DMS53 (cell line): Measurements from ENCODE around the gene MED29.
"Not testable (repeated sequence)": the region's sequence is repeated elsewhere in the genome, so short reads cannot be mapped to it uniquely, and the experiment has no call there.

ENCODE experiments used
- DNase-seq: peaks from one replicate; lab custom pipeline; 2025; lab: John Stamatoyannopoulos, UW

The MED29 gene

DNA sequence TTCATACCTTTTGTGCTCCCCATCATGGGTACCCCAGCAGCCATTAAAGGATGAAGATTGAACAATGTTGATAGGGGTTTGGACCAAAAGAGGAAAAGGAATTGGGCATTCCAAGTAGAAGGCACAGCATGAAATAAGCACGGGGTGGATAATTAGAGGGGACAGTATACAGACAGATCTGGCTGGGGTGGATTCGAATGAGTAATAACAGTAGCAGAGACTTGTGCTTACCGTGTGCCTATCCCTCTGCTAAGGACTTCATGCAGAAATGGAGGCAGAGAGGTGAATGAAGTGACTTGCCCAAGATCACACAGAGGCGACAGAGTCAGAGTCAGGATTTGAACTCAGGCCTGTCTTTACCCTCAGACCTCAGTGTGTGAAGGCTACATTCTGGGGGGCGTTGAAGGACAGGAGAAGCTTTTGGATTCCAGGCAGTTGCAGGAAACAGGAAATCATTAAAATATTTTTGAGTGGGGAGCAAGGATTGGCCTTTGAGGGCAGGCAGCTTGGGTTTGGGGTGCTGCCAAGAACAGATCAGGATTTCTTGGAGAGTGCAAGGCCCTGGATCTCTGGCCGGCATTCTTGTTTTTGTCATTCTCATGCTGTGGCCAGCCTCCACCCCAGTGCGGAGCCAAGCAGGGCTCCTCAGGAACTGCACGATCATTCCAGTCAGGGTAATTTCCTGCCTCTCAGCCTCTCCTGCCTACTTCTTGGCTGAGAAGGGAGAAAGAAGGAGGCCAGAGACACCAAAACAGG is 19.0 kb upstream of the MED29 start:
- DNase-seq = no peak

DNA sequence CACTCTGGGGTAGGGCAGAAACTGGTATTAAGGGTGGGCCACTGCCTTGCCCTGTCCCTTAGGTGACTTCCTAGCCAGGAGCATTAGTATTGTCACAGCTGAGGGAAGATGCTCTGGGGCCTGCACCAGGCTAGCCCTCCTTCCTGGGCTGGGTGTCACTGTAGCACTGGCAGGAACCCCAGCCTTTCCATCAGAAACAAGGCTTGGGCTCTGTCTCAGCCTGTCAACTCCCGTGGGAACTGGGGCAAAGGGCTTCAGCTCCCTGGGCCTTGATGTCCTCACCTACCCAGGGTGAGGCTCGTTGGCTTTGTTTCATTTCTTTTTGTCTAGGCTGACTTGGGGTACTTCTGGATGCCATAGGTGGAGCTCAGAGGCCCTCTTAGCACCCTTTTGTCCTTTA is 18.2 kb upstream of the MED29 start:
- DNase-seq = no peak

DNA sequence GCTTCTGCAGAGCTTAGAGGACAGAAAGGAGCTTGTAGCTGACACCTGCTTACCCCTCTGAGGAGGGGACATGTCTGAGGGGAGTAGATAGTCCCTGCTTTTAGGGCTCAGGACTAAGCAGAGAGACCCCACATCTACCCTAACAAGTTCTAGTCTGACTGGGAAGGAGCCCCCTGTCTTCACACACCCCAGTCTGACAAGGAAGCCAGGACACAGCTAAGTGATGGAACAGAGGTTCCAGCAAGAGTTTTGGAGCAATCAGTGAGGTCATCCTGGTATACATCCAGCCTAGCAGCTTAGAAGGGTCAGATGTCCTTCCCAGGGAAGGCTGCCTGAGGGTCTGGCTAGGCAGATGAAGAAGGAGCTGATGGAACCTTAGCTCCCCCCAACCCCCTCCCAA is 15.2 kb upstream of the MED29 start:
- no peak for DNase-seq

DNA sequence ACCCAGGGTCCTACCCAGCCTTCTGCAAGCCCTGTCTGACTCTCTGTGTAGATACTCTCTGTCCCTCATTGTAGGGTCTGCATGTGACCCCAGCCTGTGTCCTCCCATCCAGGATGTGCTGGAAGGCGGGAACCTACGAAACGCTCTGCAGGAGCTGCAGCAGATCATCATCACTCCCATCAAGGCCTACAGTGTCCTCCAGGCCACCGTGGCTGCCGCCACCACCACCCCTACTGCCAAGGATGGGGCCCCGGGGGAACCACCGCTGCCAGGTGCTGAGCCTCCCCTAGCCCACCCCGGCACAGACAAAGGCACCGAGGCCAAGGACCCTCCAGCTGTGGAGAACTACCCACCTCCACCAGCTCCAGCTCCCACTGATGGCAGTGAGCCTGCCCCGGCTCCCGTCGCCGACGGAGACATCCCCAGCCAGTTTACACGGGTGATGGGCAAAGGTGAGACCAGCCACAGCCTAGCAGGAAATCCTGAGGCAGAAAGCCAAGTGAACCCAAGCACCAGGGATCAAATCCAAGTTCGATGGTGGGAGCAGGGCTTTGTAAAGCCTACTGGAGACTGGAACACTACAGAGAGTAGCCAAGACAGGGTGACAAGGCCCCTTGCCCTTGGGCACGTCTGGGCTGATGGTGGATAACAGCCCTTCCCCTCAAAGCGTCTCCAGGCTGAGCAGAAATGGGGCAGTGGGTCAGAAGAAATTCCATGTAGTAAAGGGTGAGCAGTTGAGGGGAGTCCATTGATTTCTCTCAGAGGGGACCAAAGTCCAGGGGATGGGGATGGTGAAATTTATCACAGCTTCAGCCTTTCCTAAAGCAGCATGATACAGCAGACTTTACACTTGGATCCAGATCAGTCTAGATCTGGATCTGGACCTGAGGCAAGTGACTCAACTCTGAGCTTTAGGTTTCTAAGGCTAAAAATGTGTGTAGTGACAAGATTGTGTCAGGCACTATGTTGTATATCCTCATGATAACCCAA is 13.5 kb upstream of the MED29 start:
- no peak for DNase-seq

DNA sequence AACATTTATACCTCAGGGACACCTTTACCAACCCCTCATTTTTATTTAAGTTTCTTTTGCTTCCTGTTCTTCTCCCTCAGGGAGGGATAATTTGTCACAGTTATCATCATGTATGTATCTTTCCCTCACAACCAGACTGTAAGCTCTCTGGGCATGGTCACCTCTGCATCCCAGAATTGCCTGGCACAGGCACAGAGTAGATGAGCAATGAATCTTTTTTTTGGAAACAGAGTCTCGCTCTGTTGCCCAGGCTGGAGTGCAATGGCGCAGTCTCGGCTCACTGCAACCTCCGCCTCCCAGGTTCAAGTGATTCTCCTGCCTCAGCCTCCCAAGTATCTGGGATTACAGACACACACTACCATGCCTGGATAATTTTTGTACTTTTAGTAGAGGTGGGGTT is 11.8 kb upstream of the MED29 start:
- not testable (repeated sequence) for DNase-seq

DNA sequence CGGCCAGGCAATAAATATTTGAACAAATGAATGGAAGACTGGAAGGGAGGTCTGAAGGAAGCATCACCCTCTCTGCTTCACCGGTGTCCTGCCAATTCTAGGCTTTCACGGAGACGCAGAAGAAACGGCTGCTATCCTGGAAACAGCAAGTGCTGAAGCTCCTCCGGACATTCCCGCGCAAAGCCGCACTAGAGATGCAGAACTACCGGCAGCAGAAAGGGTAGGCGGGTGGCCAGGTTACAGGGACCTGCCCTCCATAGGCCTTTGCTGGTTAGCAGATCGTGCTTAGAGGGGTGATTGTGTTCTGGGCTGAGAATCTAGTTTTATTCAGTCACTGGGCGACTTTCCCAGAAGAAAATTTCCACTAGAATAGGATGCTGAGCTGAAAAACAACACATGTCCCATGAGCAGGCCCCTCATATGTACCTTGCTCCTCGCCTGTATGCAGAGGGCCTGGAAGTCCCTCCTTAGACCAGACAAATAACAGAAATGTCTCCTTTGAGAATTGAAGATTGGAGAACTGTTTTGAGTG is 11.2 kb upstream of the MED29 start:
- DNase-seq = no peak

DNA sequence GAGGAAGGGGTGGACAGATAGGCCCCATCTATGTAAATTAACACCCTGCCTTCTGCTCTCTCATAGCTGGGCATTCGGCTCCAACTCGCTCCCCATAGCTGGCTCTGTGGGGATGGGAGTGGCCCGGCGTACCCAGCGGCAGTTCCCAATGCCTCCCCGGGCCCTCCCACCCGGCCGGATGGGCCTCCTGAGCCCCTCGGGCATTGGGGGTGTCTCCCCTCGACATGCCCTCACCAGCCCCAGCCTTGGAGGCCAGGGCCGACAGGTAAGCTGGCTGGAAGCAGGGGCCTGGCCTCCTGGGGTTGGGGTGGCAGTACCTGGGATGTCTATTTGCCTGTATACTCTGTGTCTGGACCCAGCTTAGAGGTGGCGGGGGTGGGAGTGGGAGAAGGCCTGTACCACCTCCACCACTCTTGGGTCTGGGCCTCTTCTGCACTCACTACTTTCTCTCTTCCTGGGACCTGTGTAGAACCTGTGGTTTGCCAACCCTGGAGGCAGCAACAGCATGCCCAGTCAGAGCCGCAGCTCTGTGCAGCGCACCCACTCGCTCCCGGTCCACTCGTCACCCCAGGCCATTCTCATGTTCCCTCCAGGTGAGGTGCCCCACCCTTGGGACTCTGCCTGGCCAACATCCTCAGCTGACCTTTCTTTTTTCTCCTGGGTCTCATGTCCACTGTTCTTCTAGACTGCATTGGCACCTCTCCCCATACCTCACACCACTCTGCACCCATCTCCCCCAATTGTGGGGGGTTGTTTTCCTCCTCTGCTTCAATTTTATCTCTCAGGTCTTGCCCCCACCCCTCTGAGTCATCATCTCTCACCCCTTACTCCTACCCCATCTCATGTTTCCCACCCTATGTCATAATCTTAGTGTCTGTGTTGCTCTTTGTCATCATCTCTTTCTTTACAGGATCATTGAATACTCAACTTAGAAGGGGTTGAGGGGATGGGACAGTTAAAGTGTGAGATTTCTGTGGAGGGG is 10.4 kb upstream of the MED29 start:
- no peak for DNase-seq

DNA sequence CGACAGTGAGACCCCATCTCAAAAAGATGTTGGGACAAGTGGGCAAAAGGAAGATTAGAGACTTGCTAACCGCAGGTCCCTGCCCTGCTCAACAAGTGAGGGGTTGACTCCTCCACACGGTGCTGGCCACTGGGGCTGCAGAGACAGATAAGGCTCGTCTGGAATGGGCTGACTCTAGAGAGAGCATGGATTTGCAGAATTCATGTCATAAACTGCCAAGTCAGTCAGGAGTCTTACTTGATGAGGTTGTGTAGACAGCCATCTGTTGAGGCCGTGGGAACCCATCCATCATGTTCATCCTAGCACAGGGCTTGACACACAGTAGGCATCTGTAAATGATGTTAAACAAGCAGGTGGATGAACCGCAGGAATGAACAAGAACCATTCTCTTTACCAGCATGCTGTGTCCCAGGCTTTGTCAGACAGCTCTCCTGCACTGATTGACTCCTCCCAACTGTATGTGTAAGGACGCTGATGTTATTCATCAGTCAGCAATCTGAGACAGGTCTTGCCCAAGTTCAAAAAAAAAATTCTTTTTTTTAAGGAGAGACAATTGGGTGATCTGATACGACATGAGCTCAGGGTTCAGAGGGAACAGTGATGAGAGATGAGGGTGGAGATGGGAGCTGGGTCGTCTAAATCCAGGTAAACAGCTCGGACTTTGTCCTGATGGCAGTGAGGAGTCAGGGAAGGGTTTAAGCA is 9.1 kb upstream of the MED29 start:
- no peak for DNase-seq

DNA sequence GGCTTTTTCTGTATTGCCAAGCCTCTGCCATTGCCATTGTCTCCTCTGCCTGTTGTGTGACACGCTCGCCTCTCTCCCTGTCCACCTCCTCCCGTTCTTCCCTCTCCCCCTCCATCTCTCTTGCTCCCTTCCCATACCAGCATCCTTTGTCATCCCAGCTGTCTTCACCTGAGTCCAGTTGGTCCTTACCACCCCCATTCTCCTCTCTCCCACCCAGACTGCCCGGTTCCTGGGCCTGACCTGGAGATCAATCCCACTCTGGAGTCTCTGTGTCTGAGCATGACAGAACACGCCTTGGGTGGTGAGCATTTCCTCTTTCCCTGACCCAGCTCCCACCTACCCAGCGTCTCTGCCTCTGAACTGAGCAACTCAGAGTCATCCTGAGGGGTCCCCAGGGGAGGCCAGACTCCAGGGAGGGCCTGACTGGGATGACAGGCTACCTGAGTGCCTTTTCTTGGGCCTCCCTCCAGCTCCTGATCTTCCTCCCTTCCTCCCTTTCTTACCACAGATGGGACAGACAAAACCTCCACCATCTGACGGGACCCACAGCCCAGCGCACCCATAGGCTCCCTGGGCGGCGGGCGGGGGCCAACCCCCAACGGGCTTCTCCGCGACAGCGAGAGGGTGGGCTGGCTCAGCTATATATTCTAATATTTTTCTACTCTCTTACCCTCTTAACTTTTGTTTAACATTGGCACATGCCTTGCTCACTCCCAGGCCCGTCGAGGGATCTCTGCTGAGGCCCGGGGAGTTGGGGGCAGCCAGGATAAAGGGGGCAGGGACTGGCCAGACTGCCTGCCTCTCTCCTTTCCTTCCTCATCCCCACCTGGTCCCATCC is 8.0 kb upstream of the MED29 start:
- DNase-seq = no peak

DNA sequence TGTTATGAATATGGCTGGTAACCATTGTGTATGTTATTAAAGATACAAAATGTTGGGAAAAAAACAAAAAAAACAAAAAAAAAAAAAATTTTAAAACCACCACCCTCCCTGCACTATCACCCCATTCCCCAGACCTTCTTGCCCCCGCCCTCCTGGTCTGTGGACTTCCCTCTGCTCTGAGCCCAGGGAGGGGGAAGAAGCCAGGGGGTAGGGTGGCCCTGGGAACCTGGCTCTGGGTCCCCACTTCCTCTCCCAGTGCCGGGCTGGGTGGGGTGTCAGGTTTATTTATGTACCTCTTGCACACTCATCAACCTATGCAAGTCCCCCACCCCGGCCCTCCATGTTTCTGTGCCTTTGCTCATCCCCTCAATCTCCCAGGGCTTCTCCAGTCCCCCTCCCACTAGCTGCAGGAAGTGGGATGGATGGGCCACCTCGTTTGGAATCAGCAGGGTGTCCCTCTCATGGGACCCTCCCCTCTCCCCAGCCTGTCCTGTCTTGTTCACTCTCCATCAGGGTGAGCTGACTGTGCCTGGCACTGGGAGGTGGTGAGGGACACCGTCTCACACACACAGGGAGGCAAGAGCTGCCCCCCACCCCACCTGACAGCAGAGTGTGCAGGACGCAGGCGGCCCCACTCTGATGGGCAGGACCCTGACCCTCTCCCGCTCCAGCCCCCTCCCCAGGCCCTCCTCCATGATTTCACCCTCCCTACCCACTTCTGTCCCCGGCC is 6.2 kb upstream of the MED29 start:
- DNase-seq = no peak

DNA sequence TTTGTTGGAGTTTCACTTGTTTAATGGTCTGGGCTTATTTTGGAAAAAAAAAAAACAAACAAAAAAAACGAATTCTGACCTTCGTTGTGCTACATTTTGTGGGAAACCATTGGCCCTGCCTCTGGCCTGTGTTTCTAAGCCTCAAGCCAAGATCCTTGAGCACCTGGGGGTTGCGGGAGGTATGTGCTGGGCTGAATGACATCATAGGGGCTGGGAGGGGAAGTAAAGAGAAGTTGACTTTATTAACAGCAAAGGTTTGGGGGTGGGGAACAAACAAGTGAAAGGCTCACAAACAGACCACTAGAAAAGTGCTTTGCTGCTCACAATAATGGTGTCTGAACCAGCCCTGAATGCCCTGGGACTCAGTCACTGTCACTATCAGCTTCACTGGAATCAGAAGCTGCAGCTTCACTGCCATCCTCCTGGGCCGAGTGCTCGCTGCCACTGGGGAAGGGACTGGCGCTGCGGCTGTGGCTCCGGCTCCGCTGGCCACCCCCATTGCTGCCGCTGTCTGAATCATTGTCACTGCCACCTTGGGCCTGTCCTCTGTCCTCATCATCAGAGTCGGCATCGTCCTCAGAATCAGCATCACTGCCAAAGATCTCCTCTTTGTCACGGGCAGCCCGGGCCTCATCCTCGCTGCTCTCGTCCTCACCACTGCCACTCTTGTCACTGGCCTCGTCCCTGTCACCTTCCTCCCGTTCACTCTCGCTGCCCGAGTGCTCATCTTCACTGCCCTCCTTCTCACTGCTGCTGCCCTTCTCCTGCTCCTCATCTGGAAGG is 5.4 kb upstream of the MED29 start:
- peak; percentile 38 for DNase-seq

DNA sequence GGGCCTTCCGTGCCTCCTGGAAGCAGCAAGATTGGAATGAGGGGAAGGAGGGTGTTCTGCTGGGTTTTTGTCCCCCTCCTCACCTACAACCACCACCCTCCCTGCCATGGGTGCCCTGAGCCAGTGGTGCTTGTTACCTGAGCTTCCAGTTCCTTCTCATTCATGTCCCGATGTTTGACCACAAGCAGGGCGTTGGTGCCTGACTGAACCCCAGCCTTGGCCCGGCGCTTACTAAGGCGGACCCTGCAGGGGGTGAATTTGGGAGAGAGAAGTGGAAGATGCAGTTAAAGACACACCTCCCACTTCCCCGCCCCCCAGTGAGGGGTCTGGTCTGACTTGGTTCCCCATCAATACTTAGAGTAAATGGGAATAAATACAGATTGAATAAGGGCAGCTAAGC is 4.6 kb upstream of the MED29 start:
- no peak for DNase-seq

DNA sequence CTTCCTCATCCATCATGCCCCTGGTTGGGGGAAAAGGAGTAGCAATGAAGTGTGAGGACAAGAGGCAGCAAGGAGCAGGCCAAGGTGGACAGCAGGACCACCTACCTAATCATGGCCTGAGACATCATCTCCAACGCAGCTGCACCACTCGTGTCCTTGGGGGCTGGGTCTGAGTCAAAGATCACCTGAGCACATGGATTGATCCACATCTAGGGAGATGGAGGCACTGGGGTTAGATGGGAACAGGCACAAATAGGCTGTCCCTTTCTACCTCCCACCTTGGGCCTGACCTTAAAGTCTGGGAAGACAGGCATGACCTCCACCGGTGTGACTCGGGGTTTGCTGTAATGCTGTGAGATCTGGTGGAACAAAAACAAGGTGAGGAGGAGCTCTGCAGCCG is 2.5 kb upstream of the MED29 start:
- no peak for DNase-seq

DNA sequence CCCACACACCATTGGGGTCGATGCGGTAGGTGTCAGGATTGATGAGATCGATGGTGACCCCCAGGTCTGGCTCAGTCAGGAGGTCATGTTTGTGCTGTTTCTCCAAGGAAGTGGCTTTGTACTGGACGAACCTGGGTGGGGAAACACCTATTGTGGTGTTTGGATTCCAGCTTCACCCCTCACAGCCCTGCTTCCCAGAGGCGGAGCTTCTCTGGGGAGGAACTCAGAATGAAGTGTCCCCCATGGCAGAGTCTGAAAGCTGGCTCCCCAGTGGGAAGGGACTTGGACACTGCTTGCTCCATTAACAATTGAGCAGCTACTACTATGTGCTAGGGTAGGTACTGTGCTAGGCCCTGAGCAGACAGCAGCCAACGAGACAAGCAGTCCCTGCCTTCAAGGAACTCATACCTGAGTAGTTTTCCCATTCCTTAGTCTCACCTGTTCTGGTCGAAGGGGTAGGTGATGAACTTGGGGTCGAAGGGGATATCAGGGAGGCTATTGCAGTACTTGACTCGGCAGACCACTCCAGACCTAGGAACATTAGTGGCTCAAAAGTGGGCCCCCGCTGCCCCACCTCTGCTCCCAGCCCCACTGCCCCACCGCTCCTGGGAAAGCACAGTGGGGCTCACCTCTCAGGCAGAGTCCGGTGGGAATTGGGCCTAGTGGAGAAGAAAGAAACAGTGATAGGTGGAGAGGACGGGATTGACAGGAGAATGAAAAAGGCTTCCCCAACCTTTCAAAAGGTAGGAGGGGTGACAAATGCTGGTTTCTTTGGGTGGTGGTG is 1.4 kb upstream of the MED29 start:
- peak; percentile 52 for DNase-seq

DNA sequence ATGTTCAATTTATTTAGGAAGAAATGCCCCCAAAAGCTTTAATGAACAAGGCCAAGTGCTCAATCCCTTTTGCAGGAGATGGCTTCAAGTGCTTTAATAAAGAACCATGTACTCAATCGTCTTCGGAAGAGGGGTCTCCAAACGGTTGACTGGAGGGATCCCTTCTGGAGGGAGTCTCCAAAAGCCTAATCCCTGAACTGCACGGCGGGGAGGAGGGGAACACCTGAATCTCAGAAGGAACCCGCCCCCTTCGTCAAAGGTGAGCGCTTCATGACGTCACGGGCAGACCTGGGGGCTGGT is 777 bp upstream of the MED29 start:
- peak; percentile 93 for DNase-seq

DNA sequence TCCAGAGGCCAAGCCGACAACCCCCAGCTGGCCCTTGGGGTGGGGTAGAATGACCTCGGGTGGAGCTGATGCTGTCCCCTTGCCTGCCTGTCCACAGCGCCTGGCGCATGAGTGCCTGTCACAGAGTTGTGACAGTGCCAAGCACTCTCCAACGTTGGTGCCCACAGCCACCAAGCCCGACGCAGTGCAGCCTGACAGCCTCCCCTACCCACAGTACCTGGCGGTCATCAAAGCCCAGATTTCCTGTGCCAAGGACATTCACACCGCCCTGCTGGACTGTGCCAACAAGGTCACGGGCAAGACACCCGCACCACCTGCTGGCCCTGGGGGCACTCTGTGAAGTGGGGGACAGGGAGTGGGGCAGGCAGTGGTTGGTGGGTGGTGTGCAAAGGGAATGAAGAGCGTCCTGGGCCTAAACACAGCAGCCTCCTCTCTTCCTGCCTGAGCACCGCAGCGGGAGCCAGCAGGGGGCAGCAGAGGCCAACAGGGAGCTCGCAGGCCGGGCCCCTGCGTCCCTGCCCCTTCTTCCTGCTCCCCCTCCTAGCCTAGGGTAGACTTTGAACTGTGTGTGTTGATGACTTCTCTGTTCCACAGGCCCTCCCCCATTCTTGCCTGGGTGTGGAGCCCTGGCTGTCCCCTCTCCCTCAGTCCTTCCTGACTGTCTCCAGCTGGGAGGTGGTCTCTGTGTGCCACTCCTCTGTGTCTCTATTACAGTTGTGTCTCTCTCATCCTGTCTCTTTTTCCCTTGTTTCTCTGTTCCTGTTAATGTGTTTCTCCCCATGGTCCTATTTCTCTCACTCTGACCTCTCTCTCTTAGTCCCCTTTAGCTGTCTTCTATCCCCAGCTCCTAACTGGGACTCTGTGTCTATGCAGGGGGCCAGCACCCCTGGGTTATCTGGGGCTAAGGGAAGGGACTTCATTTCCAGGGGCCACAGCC is 6.5 kb downstream of the MED29 start:
- peak; percentile 96 for DNase-seq

DNA sequence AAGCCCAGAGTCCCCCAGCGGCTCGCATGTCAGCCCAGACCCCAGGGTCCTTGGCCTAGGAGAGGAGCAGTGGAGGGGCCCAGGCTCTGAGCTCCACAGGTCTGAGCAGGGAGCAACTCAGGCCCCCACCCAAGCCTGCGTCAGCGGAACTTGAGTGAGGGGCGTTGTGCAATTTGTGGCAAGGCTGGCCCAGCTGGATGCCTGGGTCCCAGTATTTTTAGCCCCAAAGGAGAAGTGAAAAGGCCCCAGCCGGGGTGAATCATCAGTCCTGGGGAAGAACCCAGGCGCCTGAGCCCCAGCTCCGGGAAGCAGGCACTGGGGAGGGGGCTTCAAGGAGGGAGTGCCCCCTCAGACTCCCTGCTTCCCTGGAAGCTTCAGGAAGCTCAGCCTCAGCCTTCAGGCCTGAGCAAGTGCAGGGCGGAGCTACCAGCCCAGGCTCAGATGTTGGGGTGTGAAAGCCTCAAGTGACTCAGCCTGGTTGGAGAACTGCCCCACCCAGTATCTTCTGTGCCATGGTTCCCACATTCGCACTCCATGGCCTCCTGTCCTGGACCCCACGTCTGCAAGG is 7.2 kb downstream of the MED29 start:
- no peak for DNase-seq
